Motor neuron (in vitro differentiated cells): Measurements from ENCODE around the gene LUZP4. TPM values are rescaled to one million over a fixed set of nuclear protein-coding genes. Genes with fewer than 3 reads are reported as not detected.
"Not testable (repeated sequence)": the region's sequence is repeated elsewhere in the genome, so short reads cannot be mapped to it uniquely, and the experiment has no call there.

Experiments
- ATAC-seq, 8 experiments: fragments of 200-7000 bp; cut with Tn5 transposase; replicated peaks in 6 of 8; 2 replicates each; pipeline ENCODE4 v1.8.0; 2021; ENCODE audit warnings: mild to moderate bottlenecking in 8 of 8, moderate library complexity in 8 of 8
- H3K27ac ChIP-seq, 2 donors: fragments of 250-450 bp; sonication (Bioruptor Pico); 2 replicates each; pipeline ENCODE4 v1.9.0; 2021; ENCODE audit warnings: antibody characterized with exemption in 2 of 2, mild to moderate bottlenecking in 2 of 2, moderate library complexity in 1 of 2
- H3K4me1 ChIP-seq, 2 donors: fragments of 250-450 bp; sonication (Bioruptor Pico); replicated peaks in 1 of 2; 2 replicates each; pipeline ENCODE4 v1.6.1; 2021; ENCODE audit warnings: antibody characterized with exemption in 2 of 2, mild to moderate bottlenecking in 2 of 2, moderate library complexity in 1 of 2
- H3K4me3 ChIP-seq, 5 donors: fragments of 250-450 bp; sonication (Bioruptor Pico); 2 replicates each; pipeline ENCODE4 v1.9.0; 2021; ENCODE audit warnings: antibody characterized with exemption in 5 of 5, mild to moderate bottlenecking in 5 of 5, moderate library complexity in 4 of 5
- WGBS, 10 experiments: fragments of 450-650 bp; shearing (Covaris generic); methylation state at CpG; one replicate each; pipeline ENCODE4 v1.0.0; 2022; 5-methylcytosine and 5-hydroxymethylcytosine counted together
- in situ Hi-C, 9 experiments: fragments of 400-800 bp; cut with MboI; loops; one replicate each; pipeline ENCODE4 v1.15.0; 2021; ENCODE audit warnings: low sequenced_read_pairs in 9 of 9, low pct_unique_long_range_greater_than_20kb in 2 of 9; ENCODE audit not compliant: unreplicated experiment in 9 of 9
- total RNA-seq, 8 experiments: library from RNA; unstranded; fragments of 300-600 nt; gene quantifications; 2 replicates each; pipeline versions ENCODE4 v1.2.3 to v1.2.4, GENCODE V29; 2022

LUZP4 gene
- total RNA-seq, 8 experiments from 2014 or later, result 0.14 to 0.49 (median 0.20) TPM; not detected in 5

DNA sequence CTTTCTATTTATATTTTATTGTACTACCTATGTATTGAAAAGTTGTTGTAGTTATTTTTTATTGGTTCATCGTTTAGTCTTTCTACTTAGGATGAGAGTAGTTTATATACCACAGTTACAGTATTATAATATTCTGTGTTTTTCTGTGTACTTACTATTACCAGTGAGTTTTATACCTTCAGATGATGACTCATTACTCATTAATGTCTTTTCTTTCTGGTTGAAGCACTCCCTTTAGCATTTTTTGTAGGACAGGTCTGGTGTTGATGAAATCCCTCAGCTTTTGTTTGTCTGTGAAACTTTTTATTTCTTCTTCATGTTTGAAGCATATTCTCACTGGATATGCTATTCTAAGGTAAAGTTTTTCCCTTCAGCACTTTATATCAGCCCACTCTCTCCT is 7.7 kb downstream of the LUZP4 start:
- ATAC-seq, result no peak
- 14 to 100% (median 85%) methylated on average over 1 of the region's 1 CpG; no CpG with 5 or more reads in 4 of the 10 experiments for whole genome bisulfite sequencing, 10 experiments
- H3K4me1 ChIP-seq, result no peaks in the 10 kb centered on the region
- H3K27ac ChIP-seq, result no peak overlapping the region
- no peak overlapping the region for H3K4me3 ChIP-seq
- in situ Hi-C loops, result no loop called here

- in situ Hi-C loops, result no loop called here
- 18 to 29% (median 20%) methylated on average over 1 of the region's 1 CpG; no CpG with 5 or more reads in 7 of the 10 experiments for WGBS, 10 experiments
- no peak for ATAC-seq
- Histone ChIP-seq H3K4me1 (no peaks in the 10 kb centered on the region), H3K4me3 (no peak overlapping the region), H3K27ac (no peak overlapping the region)
These were observed 21.6 kb downstream of the LUZP4 start for GRCh38 chrX:115311139-115311538.

- ATAC-seq, result peak in 4 of 8 experiments; percentile 78 to 86 (median 82)
- Histone ChIP-seq H3K4me3 (no peak overlapping the region), H3K4me1 (no peaks in the 10 kb centered on the region), H3K27ac (no peak overlapping the region)
- in situ Hi-C loops, result no loop called here
- WGBS, 10 experiments, result 60% methylated on average over 1 of the region's 19 CpGs; no CpG with 5 or more reads in 9 of the 10 experiments
These were observed 22.1 kb downstream of the LUZP4 start for GRCh38 chrX:115311601-115312001.

- 80 to 100% (median 90%) methylated on average over 1 to 4 of the region's 5 CpGs; no CpG with 5 or more reads in 4 of the 10 experiments for WGBS, 10 experiments
- in situ Hi-C loops, result no loop called here
These were observed 28.6 kb downstream of the LUZP4 start for GRCh38 chrX:115318139-115318538.

DNA sequence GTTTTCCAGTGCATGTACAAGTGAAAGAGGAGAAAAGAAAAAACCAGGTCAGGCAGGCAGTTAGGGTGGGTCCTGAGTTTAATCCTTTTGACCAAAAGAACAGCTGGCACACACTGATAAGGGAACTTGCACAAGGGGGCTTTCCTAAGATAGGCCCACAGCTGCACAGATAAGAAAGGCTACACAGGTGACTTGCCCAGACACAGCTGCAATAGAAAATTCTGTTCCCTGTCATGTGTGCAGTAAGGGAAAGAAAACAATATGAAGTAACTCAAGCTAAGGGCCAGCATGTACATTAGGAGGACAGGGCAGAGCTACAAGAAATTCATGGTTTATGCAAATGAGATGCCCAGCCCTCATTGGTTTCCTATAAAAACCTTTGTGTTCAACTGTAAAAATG is 32.9 kb downstream of the LUZP4 start:
- in situ Hi-C loops, result no loop called here
- Histone ChIP-seq H3K4me1 (no peaks in the 10 kb centered on the region), H3K4me3 (no peak overlapping the region), H3K27ac (no peak overlapping the region)
- no peak for ATAC-seq

More at GRCh38 chrX:115318139-115318538, 28.6 kb downstream of the LUZP4 start:
- Histone ChIP-seq H3K4me1 (no peaks in the 10 kb centered on the region), H3K4me3 (no peak overlapping the region), H3K27ac (no peak overlapping the region)
- ATAC-seq, result no peak

- ATAC-seq, result no peak
- no peak overlapping the region for H3K27ac ChIP-seq
- H3K4me1 ChIP-seq, result no peaks in the 10 kb centered on the region
- no peak overlapping the region for H3K4me3 ChIP-seq
- in situ Hi-C loops, result no loop called here
- WGBS, 10 experiments, result 6 to 100% (median 100%) methylated on average over 1 to 3 of the region's 3 CpGs; no CpG with 5 or more reads in 3 of the 10 experiments
These were observed 34.7 kb downstream of the LUZP4 start for GRCh38 chrX:115324194-115324593.

GRCh38 chrX:115329282-115329681 is 39.8 kb downstream of the LUZP4 start:
- not testable (repeated sequence) for H3K27ac ChIP-seq, ATAC-seq, H3K4me1 ChIP-seq, H3K4me3 ChIP-seq
- 60 to 81% methylated on average over 1 to 3 of the region's 4 CpGs; no CpG with 5 or more reads in 8 of the 10 experiments for WGBS, 10 experiments
- in situ Hi-C loops, result loop anchor here in 1 of 9 experiments (25.0 kb wide), 1 partner anchor 233 kb away; the partner anchor contains the start of gene PLS3

- H3K27ac ChIP-seq, result no peak overlapping the region
- in situ Hi-C loops, result loop anchor here in 4 of 9 experiments (10.0 to 25.0 kb wide), 3 partner anchors 232 to 314 kb away; partner anchors contain the start of gene PLS3 (in 1 of the 4)
- 0 to 54% (median 24%) methylated on average over 1 to 16 of the region's 18 CpGs; no CpG with 5 or more reads in 4 of the 10 experiments for WGBS, 10 experiments
- no peaks in the 10 kb centered on the region for H3K4me1 ChIP-seq
- ATAC-seq, result peak in 6 of 8 experiments; percentile 40 to 91 (median 56)
- H3K4me3 ChIP-seq, result peak overlapping the region in 3 of 5 donors; percentile 15 to 24 (median 22)
These were observed 41.1 kb downstream of the LUZP4 start for GRCh38 chrX:115330498-115331168.

- no peak for ATAC-seq
- 0 to 100% (median 80%) methylated on average over 1 to 2 of the region's 4 CpGs; no CpG with 5 or more reads in 5 of the 10 experiments for WGBS, 10 experiments
- in situ Hi-C loops, result loop anchor here in 4 of 9 experiments (10.0 to 25.0 kb wide), 3 partner anchors 229 to 312 kb away; partner anchors contain the start of gene PLS3 (in 1 of the 4)
- no peak overlapping the region for H3K27ac ChIP-seq
- H3K4me3 ChIP-seq, result no peak overlapping the region
- H3K4me1 ChIP-seq, result no peaks in the 10 kb centered on the region
These were observed 43.3 kb downstream of the LUZP4 start for GRCh38 chrX:115332832-115333231.

DNA sequence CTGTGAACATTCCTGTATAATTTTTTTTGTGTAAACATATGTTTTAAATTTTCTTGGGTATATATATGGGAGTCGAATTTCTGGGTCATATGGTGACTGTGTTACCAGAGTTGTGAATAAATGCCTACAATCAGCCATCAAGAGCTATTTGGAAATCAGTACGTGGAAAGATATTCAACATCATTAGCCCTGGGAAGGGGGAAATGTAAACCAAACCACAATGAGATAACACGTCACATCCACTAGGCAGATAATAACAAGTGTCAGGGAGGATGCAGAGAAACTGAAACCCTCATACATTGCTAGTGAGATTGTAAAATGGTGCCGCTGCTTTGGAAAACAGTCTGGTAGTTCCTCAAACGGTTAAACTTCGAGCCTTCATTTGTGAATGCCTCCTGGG is 43.9 kb downstream of the LUZP4 start:
- Histone ChIP-seq H3K27ac (no peak overlapping the region), H3K4me3 (no peak overlapping the region), H3K4me1 (no peaks in the 10 kb centered on the region)
- 0 to 80% (median 73%) methylated on average over 1 to 6 of the region's 6 CpGs; no CpG with 5 or more reads in 3 of the 10 experiments for WGBS, 10 experiments
- no peak for ATAC-seq
- in situ Hi-C loops, result loop anchor here in 4 of 9 experiments (10.0 to 25.0 kb wide), 3 partner anchors 229 to 311 kb away; partner anchors contain the start of gene PLS3 (in 1 of the 4)

DNA sequence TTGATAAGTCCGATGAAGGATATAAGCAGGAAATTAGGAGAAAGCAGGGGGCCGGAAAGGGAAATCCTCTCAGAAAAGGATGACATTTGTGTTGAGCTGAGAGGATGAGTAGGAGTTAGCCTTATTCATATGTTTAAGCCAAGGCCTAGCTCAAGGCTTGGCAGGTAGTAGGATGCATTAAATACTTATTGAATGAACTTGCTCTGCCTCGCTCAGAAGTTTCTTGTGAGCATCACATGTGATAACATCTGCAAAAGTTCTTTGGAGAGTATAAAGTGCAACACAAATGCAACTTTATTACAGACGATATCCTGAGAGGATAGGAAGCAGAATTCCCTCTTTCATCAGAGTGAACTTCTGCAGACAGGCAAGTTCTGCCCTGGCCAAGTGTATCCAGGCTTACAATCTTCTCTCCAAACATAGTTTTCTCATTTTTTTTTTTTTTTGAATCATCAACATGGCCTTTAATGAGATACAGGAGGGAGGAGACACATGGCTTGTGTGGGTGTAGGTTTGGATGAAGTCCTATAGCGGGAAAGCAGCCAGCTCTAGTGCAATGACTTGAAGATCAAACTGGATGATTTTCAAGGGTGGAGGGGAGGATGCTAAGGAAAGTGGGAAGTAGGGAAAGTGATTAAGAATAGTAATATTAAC is 48.1 kb downstream of the LUZP4 start:
- ATAC-seq, result peak in 1 of 8 experiments; percentile 46
- Histone ChIP-seq H3K4me3 (no peak overlapping the region), H3K27ac (no peak overlapping the region), H3K4me1 (no peaks in the 10 kb centered on the region)
- 58 to 100% (median 92%) methylated on average over 1 to 5 of the region's 5 CpGs; no CpG with 5 or more reads in 5 of the 10 experiments for WGBS, 10 experiments
- in situ Hi-C loops, result loop anchor here in 4 of 9 experiments (10.0 to 25.0 kb wide), 3 partner anchors 225 to 307 kb away; partner anchors contain the start of gene PLS3 (in 1 of the 4)

- Histone ChIP-seq H3K4me3 (no peak overlapping the region), H3K27ac (no peak overlapping the region), H3K4me1 (peaks cover under 1% of the 10 kb centered on the region in 2 donors)
- 58 to 100% (median 80%) methylated on average over 1 to 3 of the region's 3 CpGs; no CpG with 5 or more reads in 4 of the 10 experiments for WGBS, 10 experiments
- ATAC-seq, result no peak
- in situ Hi-C loops, result loop anchor here in 4 of 9 experiments (10.0 to 25.0 kb wide), 3 partner anchors 223 to 305 kb away; partner anchors contain the start of gene PLS3 (in 1 of the 4)
These were observed 50.0 kb downstream of the LUZP4 start for GRCh38 chrX:115339441-115340025.
